A549 (cell line): ENCODE results near the gene MMP3. TPM values are rescaled to one million over a fixed set of nuclear protein-coding genes. Genes with fewer than 3 reads are reported as not detected.

Experiments
- ATAC-seq, 2 experiments: fragments of 200-7000 bp in 1 of 2; fragments of >200 bp in 1 of 2; cut with Nextera tagmentation in 1 of 2; cut with Tn5 transposase in 1 of 2; 3 replicates each; pipeline versions ENCODE4 v1.8.0 to v1.9.1; 2018 to 2020; ENCODE audit warnings: mild to moderate bottlenecking in 1 of 2, moderate library complexity in 1 of 2
- CTCF ChIA-PET: fragments of 300-600 bp; sonication (Branson Sonifier 250); formaldehyde crosslinking; extraction: SDS; loops from one replicate; lab custom pipeline; 2021; ENCODE audit warnings: antibody characterized with exemption, inconsistent platforms; lab: Yijun Ruan, JAX
- POLR2A ChIA-PET: fragments of 350-600 bp; formaldehyde crosslinking; extraction: SDS; loops from one replicate; lab custom pipeline; 2021; ENCODE audit warnings: antibody characterized with exemption, inconsistent platforms; lab: Yijun Ruan, JAX
- DNase-seq, 2 experiments: peaks; one replicate each; pipeline versions ENCODE4 v3.0.0 to v3.0.0-alpha.2; 2011 to 2016; ENCODE audit warnings: low read depth in 1 of 2, low spot score in 1 of 2
- FAIRE-seq: peaks from 2 replicates; lab custom pipeline; 2011; peaks lifted over from hg19 to GRCh38; lab: Jason Lieb, UNC
- H3K27ac ChIP-seq, 2 experiments: fragments of >200 bp; sonication (Bioruptor Twin); formaldehyde crosslinking; 3 replicates each; pipeline ENCODE4 v1.5.1; 2016 to 2017
- H3K4me1 ChIP-seq: fragments of >200 bp; sonication (Bioruptor Twin); formaldehyde crosslinking; 3 replicates; pipeline ENCODE4 v1.6.1; 2016
- H3K4me2 ChIP-seq: fragments of >200 bp; sonication (Bioruptor Twin); formaldehyde crosslinking; 3 replicates; pipeline ENCODE4 v1.6.1; 2016
- H3K4me3 ChIP-seq: fragments of >200 bp; sonication (Bioruptor Twin); formaldehyde crosslinking; 3 replicates; pipeline ENCODE4 v1.5.1; 2016
- H3K9me3 ChIP-seq: fragments of >200 bp; sonication (Bioruptor Twin); formaldehyde crosslinking; 3 replicates; pipeline ENCODE4 v1.6.1; 2016
- CBX8 ChIP-seq: fragments of 200-600 bp; sonication (generic); IDR thresholded peaks from 2 replicates; pipeline ENCODE4 v1.6.1; 2016
- FOXS1 ChIP-seq: fragments of 250-450 bp; sonication (Bioruptor Pico); IDR thresholded peaks from 2 replicates; pipeline ENCODE4 v1.5.0; 2020; ENCODE audit warnings: mild to moderate bottlenecking, moderate library complexity
- HOXA7 ChIP-seq: fragments of 250-450 bp; sonication (Bioruptor Pico); IDR thresholded peaks from 2 replicates; pipeline ENCODE4 v1.5.0; 2020; ENCODE audit warnings: mild to moderate bottlenecking, moderate library complexity
- HOXB5 ChIP-seq: fragments of 250-450 bp; sonication (Bioruptor Pico); IDR thresholded peaks from 2 replicates; pipeline ENCODE4 v1.5.0; 2020; ENCODE audit warnings: mild to moderate bottlenecking, moderate library complexity
- JUNB ChIP-seq: fragments of >200 bp; sonication (Bioruptor Twin); formaldehyde crosslinking; IDR thresholded peaks from 2 replicates; pipeline ENCODE4 v1.6.1; 2016
- KDM5A ChIP-seq: fragments of 200-600 bp; sonication (generic); IDR thresholded peaks from 2 replicates; pipeline ENCODE4 v1.6.1; 2016; ENCODE audit warnings: antibody characterized with exemption, mild to moderate bottlenecking
- MAFK ChIP-seq: fragments of 450-650 bp; IDR thresholded peaks from 2 replicates; pipeline ENCODE4 v1.6.1; 2014; ENCODE audit not compliant: partially characterized antibody
- NR3C1 ChIP-seq: fragments of >200 bp; sonication (Bioruptor Twin); formaldehyde crosslinking; IDR thresholded peaks from 3 replicates; pipeline ENCODE4 v1.6.1; 2017
- RARB ChIP-seq: fragments of 250-450 bp; sonication (Bioruptor Pico); IDR thresholded peaks from 2 replicates; pipeline ENCODE4 v1.8.0; 2021; ENCODE audit warnings: mild to moderate bottlenecking, moderate library complexity
- REST ChIP-seq: fragments of 200-600 bp; sonication (generic); IDR thresholded peaks from 2 replicates; pipeline ENCODE4 v1.6.1; 2016; ENCODE audit warnings: antibody characterized with exemption, mild to moderate bottlenecking, moderate library complexity
- SMC3 ChIP-seq: fragments of >200 bp; sonication (Bioruptor Twin); formaldehyde crosslinking; IDR thresholded peaks from 3 replicates; pipeline ENCODE4 v1.6.1; 2018; ENCODE audit warnings: inconsistent platforms
- TFCP2L1 ChIP-seq: fragments of 250-450 bp; sonication (Bioruptor Pico); IDR thresholded peaks from 2 replicates; pipeline ENCODE4 v1.5.0; 2021; ENCODE audit warnings: mild to moderate bottlenecking
- ZC3H11A ChIP-seq: fragments of 450-650 bp; IDR thresholded peaks from 2 replicates; pipeline ENCODE4 v1.6.1; 2014; ENCODE audit warnings: antibody characterized with exemption, mild to moderate bottlenecking
- ZFP36 ChIP-seq: fragments of 450-650 bp; IDR thresholded peaks from 2 replicates; pipeline ENCODE4 v1.6.1; 2014; ENCODE audit warnings: borderline replicate concordance; ENCODE audit not compliant: partially characterized antibody
- ZSCAN20 ChIP-seq: fragments of 250-450 bp; sonication (Bioruptor Pico); IDR thresholded peaks from 2 replicates; pipeline ENCODE4 v1.8.0; 2022; ENCODE audit warnings: mild to moderate bottlenecking, moderate library complexity
- WGBS: methylation state at CpG from one replicate; pipeline ENCODE4 v1.1.6; 2017; ENCODE audit errors: missing lambda C conversion rate; 5-methylcytosine and 5-hydroxymethylcytosine counted together
- polyA plus RNA-seq, 4 experiments: library from polyadenylated mRNA; depleted of rRNA in 3 of 4; stranded (reverse); fragments of >200 nt; fragmentation: RNase III in 1 of 4; extraction: RNeasy Plus Mini Kit Qiagen cat#74134 plus additional on column Dnase treatment in 1 of 4; gene quantifications; 2 replicates in 3 of 4; 3 replicates in 1 of 4; pipeline ENCODE4 v1.2.3, GENCODE V29; 2011 to 2017
- TF ChIP-seq, protein P1 (sequence below): IDR thresholded peaks from 2 replicates; pipeline ENCODE4 v1.6.1; 2012
- TF ChIP-seq, protein P2 (sequence below): fragments of 450-650 bp; IDR thresholded peaks from 2 replicates; pipeline ENCODE4 v1.6.1; 2014; ENCODE audit warnings: antibody characterized with exemption

The MMP3 gene
- polyA plus RNA-seq, 2 of the 4 experiments (the other 2 are of a cell fraction): not detected

DNA sequence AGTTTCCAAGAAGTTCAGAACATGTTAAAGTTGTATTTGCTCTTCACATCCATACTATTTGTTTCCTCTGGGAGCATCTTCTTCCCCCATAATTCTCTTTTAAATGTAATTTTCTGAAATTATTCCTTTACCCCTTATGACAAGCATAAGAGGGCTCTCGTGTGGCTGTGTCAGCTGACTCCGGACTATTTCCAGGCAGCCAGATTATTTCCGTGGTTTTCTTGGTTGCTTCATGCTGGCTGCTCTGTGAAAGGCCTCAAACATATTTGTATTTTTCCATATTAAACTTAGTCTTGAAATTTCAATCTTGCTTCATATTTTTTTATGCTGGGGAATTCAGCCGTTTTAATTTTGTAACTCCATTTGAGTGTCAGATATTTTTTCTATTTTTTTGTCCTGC lies 42.6 kb downstream of the MMP3 start:
- TF ChIP-seq KDM5A (no peak), RARB (no peak), NR3C1 (no peak)
- TF ChIP-seq, protein P1, sequence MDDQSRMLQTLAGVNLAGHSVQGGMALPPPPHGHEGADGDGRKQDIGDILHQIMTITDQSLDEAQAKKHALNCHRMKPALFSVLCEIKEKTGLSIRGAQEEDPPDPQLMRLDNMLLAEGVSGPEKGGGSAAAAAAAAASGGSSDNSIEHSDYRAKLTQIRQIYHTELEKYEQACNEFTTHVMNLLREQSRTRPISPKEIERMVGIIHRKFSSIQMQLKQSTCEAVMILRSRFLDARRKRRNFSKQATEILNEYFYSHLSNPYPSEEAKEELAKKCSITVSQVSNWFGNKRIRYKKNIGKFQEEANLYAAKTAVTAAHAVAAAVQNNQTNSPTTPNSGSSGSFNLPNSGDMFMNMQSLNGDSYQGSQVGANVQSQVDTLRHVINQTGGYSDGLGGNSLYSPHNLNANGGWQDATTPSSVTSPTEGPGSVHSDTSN: no peak
- TF ChIP-seq, all 56 proteins: peak for 0
- no peak overlapping the region for H3K27ac ChIP-seq
- ChIA-PET POLR2A (no interaction called here), CTCF (interaction anchor here (0.6 to 1.5 kb wide), 3 partner anchors 17 to 593 kb away, joined by 3 read pairs; partner anchors contain the start of gene MMP10)
- ATAC-seq: no peak
- no peaks in the 10 kb centered on the region for H3K9me3 ChIP-seq
- no peak for FAIRE-seq
- 81% methylated on average over 4 of the region's 4 CpGs for WGBS
- H3K4me2 ChIP-seq: no peak overlapping the region
- no peak for DNase-seq
- no peak overlapping the region for H3K4me3 ChIP-seq
- H3K4me1 ChIP-seq: no peaks in the 10 kb centered on the region

DNA sequence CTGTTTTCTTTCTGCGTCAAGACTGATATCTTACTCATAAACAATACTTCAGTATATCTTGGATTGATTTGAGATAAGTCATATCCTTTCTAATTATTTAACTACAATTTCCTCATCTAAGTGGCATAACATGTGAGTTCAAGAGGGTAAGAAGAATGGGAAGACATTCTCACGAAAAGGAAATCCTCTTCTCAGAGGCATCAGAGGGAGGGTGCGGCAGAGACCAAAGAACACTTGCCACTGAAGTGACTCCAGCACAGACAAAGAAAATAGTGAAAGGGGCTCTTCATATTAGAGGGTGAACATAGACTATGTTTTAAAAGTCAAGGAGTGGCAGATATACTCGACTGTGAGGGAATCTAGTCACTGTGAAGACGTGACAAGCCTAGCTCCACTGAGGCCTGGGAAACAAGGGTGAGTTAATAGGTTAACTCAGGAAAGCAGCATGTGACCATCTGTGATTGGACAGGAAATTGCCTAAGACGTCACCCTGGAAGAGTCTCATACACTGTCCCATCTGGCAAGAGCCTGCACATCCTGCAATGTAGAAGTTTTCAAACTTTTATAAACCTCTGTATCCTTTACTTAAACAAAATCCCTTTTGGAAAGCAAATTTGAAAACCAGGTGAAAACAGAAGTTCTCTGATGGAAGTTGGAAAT lies 43.6 kb downstream of the MMP3 start:
- Histone ChIP-seq H3K27ac (no peak overlapping the region), H3K4me2 (no peak overlapping the region), H3K4me3 (no peak overlapping the region), H3K4me1 (no peaks in the 10 kb centered on the region), H3K9me3 (no peaks in the 10 kb centered on the region)
- WGBS: 72% methylated on average over 6 of the region's 6 CpGs
- TF ChIP-seq FOXS1 (CRISPR knock-in tag): no peak
- TF ChIP-seq ZSCAN20: no peak
- no peak for TF ChIP-seq SMC3
- TF ChIP-seq CBX8: no peak
- no peak for DNase-seq
- ChIA-PET CTCF (no interaction called here), POLR2A (no interaction called here)
- FAIRE-seq: no peak
- ATAC-seq: no peak

GRCh38 chr11:102798012-102798746 lies 45.2 kb downstream of the MMP3 start, which contains the start of gene MMP1:
MMP1 (minus strand) TSS chr11:102798160; CDS start chr11:102798092, 68 bp downstream.
- no peaks in the 10 kb centered on the region for H3K4me1 ChIP-seq
- no peak within 1 kb of the TSS for H3K4me2 ChIP-seq
- WGBS: 68% methylated on average over 6 of the region's 7 CpGs
- TF ChIP-seq ZFP36 (no peak), REST (no peak), JUNB (no peak), HOXA7 (CRISPR knock-in tag) (no peak), HOXB5 (CRISPR knock-in tag) (no peak), TFCP2L1 (CRISPR knock-in tag) (no peak), ZC3H11A (no peak), MAFK (no peak)
- TF ChIP-seq, protein P2, sequence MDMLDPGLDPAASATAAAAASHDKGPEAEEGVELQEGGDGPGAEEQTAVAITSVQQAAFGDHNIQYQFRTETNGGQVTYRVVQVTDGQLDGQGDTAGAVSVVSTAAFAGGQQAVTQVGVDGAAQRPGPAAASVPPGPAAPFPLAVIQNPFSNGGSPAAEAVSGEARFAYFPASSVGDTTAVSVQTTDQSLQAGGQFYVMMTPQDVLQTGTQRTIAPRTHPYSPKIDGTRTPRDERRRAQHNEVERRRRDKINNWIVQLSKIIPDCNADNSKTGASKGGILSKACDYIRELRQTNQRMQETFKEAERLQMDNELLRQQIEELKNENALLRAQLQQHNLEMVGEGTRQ: no peak
- TF ChIP-seq, all 56 proteins: peak for 0
- Histone ChIP-seq H3K9me3 (no peaks in the 10 kb centered on the region), H3K27ac (no peak within 1 kb of the TSS), H3K4me3 (no peak within 1 kb of the TSS)
- ChIA-PET POLR2A (no interaction called here), CTCF (interaction anchor here (0.5 kb wide), 1 partner anchor 38 kb away, joined by 3 read pairs; no protein-coding TSS in a partner anchor)
- ATAC-seq (no peak), FAIRE-seq (no peak), DNase-seq (no peak)
